IMR-90 (cell line): ENCODE results near the gene SCAF4. TPM values are rescaled to one million over a fixed set of nuclear protein-coding genes. Genes with fewer than 3 reads are reported as not detected.

Experiments used
- ATAC-seq: fragments of 200-7000 bp; cut with Tn5 transposase; 2 replicates; pipeline ENCODE4 v1.9.1; 2020; ENCODE audit warnings: low read depth, mild to moderate bottlenecking, moderate library complexity
- BruUV-seq: library from RNA; stranded (reverse); fragments of 400-500 nt; replicated peaks from 2 replicates; lab custom pipeline; 2021; lab: Mats Ljungman, UMichigan
- CTCF ChIA-PET: fragments of 300-600 bp; formaldehyde crosslinking; extraction: SDS; loops from one replicate; lab custom pipeline; 2021; ENCODE audit warnings: antibody characterized with exemption; lab: Yijun Ruan, JAX
- POLR2A ChIA-PET: fragments of 300-600 bp; sonication (Branson Sonifier 250); formaldehyde crosslinking; loops from one replicate; lab custom pipeline; 2022; ENCODE audit warnings: antibody characterized with exemption; ENCODE audit not compliant: unreplicated experiment; lab: Charles Lee
- DNase-seq: peaks from one replicate; pipeline ENCODE4 v3.0.0; 2013
- H2AFZ ChIP-seq: replicated peaks from 2 replicates; pipeline ENCODE3; 2013; ENCODE audit warnings: low read length, mild to moderate bottlenecking; ENCODE audit not compliant: poor library complexity
- H2AK5ac ChIP-seq: 2 replicates; pipeline ENCODE4 v1.6.1; 2013; ENCODE audit warnings: low read depth, low read length, inconsistent platforms
- H2AK9ac ChIP-seq: replicated peaks from 2 replicates; pipeline ENCODE3; 2013; ENCODE audit warnings: mild to moderate bottlenecking, low read depth, low read length, moderate library complexity; ENCODE audit not compliant: poor library complexity
- H2BK120ac ChIP-seq: 2 replicates; pipeline ENCODE4 v1.6.1; 2013; ENCODE audit warnings: low read depth, low read length, inconsistent platforms
- H2BK15ac ChIP-seq: 3 replicates; pipeline ENCODE4 v1.6.1; 2013; ENCODE audit warnings: low read depth, low read length, inconsistent platforms
- H2BK20ac ChIP-seq: 2 replicates; pipeline ENCODE4 v1.6.1; 2013; ENCODE audit warnings: low read depth, mild to moderate bottlenecking, inconsistent platforms, low read length, moderate library complexity
- H2BK5ac ChIP-seq: 2 replicates; pipeline ENCODE4 v1.6.1; 2013; ENCODE audit warnings: mild to moderate bottlenecking, low read depth, low read length, inconsistent platforms; ENCODE audit not compliant: poor library complexity, severe bottlenecking
- H3K14ac ChIP-seq: replicated peaks from 2 replicates; pipeline ENCODE4 v1.6.1; 2013; ENCODE audit warnings: low read depth, low read length, inconsistent platforms
- H3K18ac ChIP-seq: 2 replicates; pipeline ENCODE4 v1.6.1; 2013; ENCODE audit warnings: low read depth, low read length, control low read depth
- H3K23ac ChIP-seq: 2 replicates; pipeline ENCODE4 v1.6.1; 2013; ENCODE audit warnings: low read depth, low read length, inconsistent platforms
- H3K27ac ChIP-seq: 2 replicates; pipeline ENCODE4 v1.5.1; 2013; ENCODE audit warnings: mild to moderate bottlenecking, control low read depth, low read length; ENCODE audit not compliant: insufficient read depth
- H3K27me3 ChIP-seq: 2 replicates; pipeline ENCODE4 v1.6.1; 2013; ENCODE audit warnings: low read length; ENCODE audit not compliant: control insufficient read depth, insufficient read depth
- H3K36me3 ChIP-seq: 2 replicates; pipeline ENCODE4 v1.6.1; 2013; ENCODE audit warnings: low read length, mixed read lengths; ENCODE audit not compliant: control insufficient read depth, insufficient read depth
- H3K4ac ChIP-seq: 2 replicates; pipeline ENCODE4 v1.6.1; 2013; ENCODE audit warnings: low read depth, low read length, inconsistent platforms
- H3K4me1 ChIP-seq: 2 replicates; pipeline ENCODE4 v1.6.1; 2013; ENCODE audit warnings: low read length, mixed read lengths; ENCODE audit not compliant: control insufficient read depth, insufficient read depth
- H3K4me2 ChIP-seq: 2 replicates; pipeline ENCODE4 v1.6.1; 2013; ENCODE audit warnings: low read depth, mild to moderate bottlenecking, control low read depth, low read length, moderate library complexity
- H3K4me3 ChIP-seq: 2 replicates; pipeline ENCODE4 v1.5.1; 2013; ENCODE audit warnings: low read depth, mild to moderate bottlenecking, control low read depth, low read length, moderate library complexity; ENCODE audit not compliant: insufficient read depth
- H3K56ac ChIP-seq: 2 replicates; pipeline ENCODE4 v1.6.1; 2013; ENCODE audit warnings: low read length, inconsistent platforms; ENCODE audit not compliant: insufficient read depth; ENCODE audit errors: extremely low read depth
- H3K79me1 ChIP-seq, 2 experiments: 2 replicates each; pipeline ENCODE4 v1.6.1; 2013; ENCODE audit warnings: low read length in 2 of 2, inconsistent platforms in 1 of 2, low read depth in 1 of 2
- H3K9ac ChIP-seq: 2 replicates; pipeline ENCODE4 v1.6.1; 2013; ENCODE audit warnings: low read depth, low read length, control low read depth
- H3K9me1 ChIP-seq: 2 replicates; pipeline ENCODE4 v1.6.1; 2013; ENCODE audit warnings: low read length, inconsistent platforms; ENCODE audit not compliant: insufficient read depth
- H3K9me3 ChIP-seq: 2 replicates; pipeline ENCODE4 v1.6.1; 2013; ENCODE audit warnings: low read length; ENCODE audit not compliant: control insufficient read depth, insufficient read depth
- H4K20me1 ChIP-seq: 2 replicates; pipeline ENCODE4 v1.6.1; 2013; ENCODE audit warnings: low read length, inconsistent platforms; ENCODE audit not compliant: insufficient read depth
- H4K5ac ChIP-seq: 2 replicates; pipeline ENCODE4 v1.6.1; 2013; ENCODE audit warnings: mild to moderate bottlenecking, low read depth, low read length, control low read depth
- H4K8ac ChIP-seq, 2 experiments: 2 replicates each; pipeline ENCODE4 v1.6.1; 2013; ENCODE audit warnings: low read depth in 2 of 2, low read length in 2 of 2, control low read depth in 1 of 2, inconsistent platforms in 1 of 2
- H4K91ac ChIP-seq: 2 replicates; pipeline ENCODE4 v1.6.1; 2013; ENCODE audit warnings: low read depth, low read length, inconsistent platforms; ENCODE audit not compliant: insufficient read depth
- CEBPB ChIP-seq: IDR thresholded peaks from 2 replicates; pipeline ENCODE4 v1.6.1; 2012; ENCODE audit warnings: low read depth, low read length, improper control_type of control experiment
- CHD1 ChIP-seq: IDR thresholded peaks from 2 replicates; pipeline ENCODE4 v1.6.1; 2012; ENCODE audit warnings: low read depth, low read length, improper control_type of control experiment
- MAFK ChIP-seq: IDR thresholded peaks from 2 replicates; pipeline ENCODE4 v1.6.1; 2012; ENCODE audit warnings: low read depth, low read length, improper control_type of control experiment
- MAZ ChIP-seq: IDR thresholded peaks from 2 replicates; pipeline ENCODE4 v1.6.1; 2012; ENCODE audit warnings: low read depth, mild to moderate bottlenecking, low read length, improper control_type of control experiment, moderate library complexity, borderline replicate concordance
- NFE2L2 ChIP-seq: fragments of 150-350 bp; IDR thresholded peaks from 2 replicates; pipeline ENCODE4 v1.6.1; 2016; ENCODE audit warnings: low read depth, mild to moderate bottlenecking, low read length
- RCOR1 ChIP-seq: IDR thresholded peaks from 2 replicates; pipeline ENCODE4 v1.6.1; 2012; ENCODE audit warnings: mild to moderate bottlenecking, low read length, improper control_type of control experiment; ENCODE audit not compliant: insufficient replicate concordance
- RFX5 ChIP-seq: IDR thresholded peaks from 2 replicates; pipeline ENCODE4 v1.8.0; 2012; ENCODE audit warnings: low read depth, mild to moderate bottlenecking, low read length, moderate library complexity
- USF2 ChIP-seq: fragments of 150-350 bp; IDR thresholded peaks from 2 replicates; pipeline ENCODE4 v1.6.1; 2017; ENCODE audit warnings: mild to moderate bottlenecking, antibody characterized with exemption, low read length, low read depth
- WGBS, 2 experiments: methylation state at CpG; one replicate each; pipeline versions ENCODE4 v1.1.5 to v1.1.7; 2013; ENCODE audit warnings: missing lambda C conversion rate in 2 of 2; ENCODE audit not compliant: insufficient read length in 1 of 2; ENCODE audit errors: extremely low coverage in 2 of 2; 5-methylcytosine and 5-hydroxymethylcytosine counted together
- dilution Hi-C: fragments of 300-500 bp; cut with HindIII; formaldehyde crosslinking; loops from one replicate; pipeline ENCODE4 v1.14.3; 2018; ENCODE audit warnings: low sequenced_read_pairs; ENCODE audit not compliant: unreplicated experiment
- in situ Hi-C: fragments of 300-500 bp; cut with MboI; formaldehyde crosslinking; loops from 3 replicates; pipeline ENCODE4 v1.14.3; 2019; ENCODE audit warnings: low sequenced_read_pairs, inconsistent platforms, mixed read lengths
- intact Hi-C: fragments of 100-400 bp; cut with micrococcal nuclease; formaldehyde crosslinking; loops from 2 replicates; pipeline ENCODE4 v1.10.0; 2022
- polyA plus RNA-seq, 3 experiments: library from polyadenylated mRNA; depleted of rRNA; stranded (reverse); fragments of >200 nt; gene quantifications; 2 replicates each; pipeline ENCODE4 v1.2.3, GENCODE V29; 2012; ENCODE audit warnings: low replicate concordance in 1 of 3
- total RNA-seq: library from RNA; depleted of rRNA; stranded (reverse); fragments of >200 nt; gene quantifications from 2 replicates; pipeline ENCODE4 v1.2.3, GENCODE V29; 2012

The SCAF4 gene
- total and polyA plus RNA-seq, 2 of the 4 experiments (the other 2 are of a cell fraction), result 2.7 to 12.1 TPM

DNA sequence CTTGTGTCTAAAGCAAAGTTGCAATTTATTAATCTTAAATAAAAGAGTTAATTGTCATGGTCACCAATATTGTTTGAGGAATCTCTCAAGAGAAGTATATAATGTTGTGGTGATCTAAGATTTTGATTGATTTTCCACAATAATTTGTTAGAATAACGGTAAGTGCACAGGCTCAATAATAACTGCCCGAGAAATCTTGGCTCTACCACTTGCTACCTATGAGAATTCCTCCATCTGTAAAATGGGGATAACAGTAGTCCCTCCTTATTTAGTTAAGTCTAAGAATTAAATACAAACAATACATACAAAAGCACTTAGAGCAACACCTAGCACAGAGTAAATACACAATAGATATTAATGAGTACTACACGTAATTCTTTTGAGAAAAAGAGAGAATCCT is 18.8 kb downstream of the SCAF4 start:
- no peaks in the 10 kb centered on the region; the same call in 1 of the 2 replicates for H3K9me1 ChIP-seq
- H3K9ac ChIP-seq, result no peak overlapping the region
- no peak overlapping the region for H2BK20ac ChIP-seq
- H3K4me3 ChIP-seq, result no peak overlapping the region
- dilution Hi-C loops (no loop called here), in situ Hi-C loops (no loop called here), intact Hi-C loops (no loop called here)
- POLR2A ChIA-PET, result no interaction called here
- H4K8ac ChIP-seq, result no peak overlapping the region
- no peaks in the 10 kb centered on the region for H3K36me3 ChIP-seq
- no peak overlapping the region for H2BK120ac ChIP-seq
- no peak overlapping the region for H2AFZ ChIP-seq
- no peak overlapping the region for H3K14ac ChIP-seq
- no TSS peak for BruUV-seq
- H3K18ac ChIP-seq, result no peak overlapping the region
- H3K9me3 ChIP-seq, result no peaks in the 10 kb centered on the region
- no peak for DNase-seq
- H3K4me2 ChIP-seq, result no peak overlapping the region
- no peak overlapping the region for H3K23ac ChIP-seq
- CTCF ChIA-PET, result no interaction called here
- no peak overlapping the region for H2AK9ac ChIP-seq
- H3K4me1 ChIP-seq, result peaks cover 12% of the 10 kb centered on the region
- TF ChIP-seq MAZ (no peak), USF2 (no peak), CHD1 (no peak), MAFK (no peak), RCOR1 (no peak), CEBPB (no peak), RFX5 (no peak), NFE2L2 (no peak)
- H3K4ac ChIP-seq, result no peak overlapping the region
- no peak overlapping the region for H3K27ac ChIP-seq
- H3K56ac ChIP-seq, result no peak overlapping the region
- H4K20me1 ChIP-seq, result peaks cover 64% of the 10 kb centered on the region
- H4K91ac ChIP-seq, result no peak overlapping the region
- no peaks in the 10 kb centered on the region for H3K27me3 ChIP-seq
- H4K5ac ChIP-seq, result no peak overlapping the region
- peaks cover 3 to 34% of the 10 kb centered on the region in 2 experiments; a peak in 2 of 4 replicates for H3K79me1 ChIP-seq
- no peak for ATAC-seq
- H2BK15ac ChIP-seq, result no peak overlapping the region
- WGBS, 2 experiments, result no CpG with 5 or more reads among the region's 3 CpGs
- H2AK5ac ChIP-seq, result no peak overlapping the region
- no peak overlapping the region for H2BK5ac ChIP-seq
